Brain microvascular endothelial cell (primary cell): ENCODE results near the gene RIC8B.
"Not testable (repeated sequence)": the region's sequence is repeated elsewhere in the genome, so short reads cannot be mapped to it uniquely, and the experiment has no call there.

ENCODE experiments used
- DNase-seq: peaks from one replicate; pipeline ENCODE4 v3.0.0-alpha.2; 2020
- H3K27ac ChIP-seq: fragments of 250-450 bp; sonication (Bioruptor Pico); 2 replicates; pipeline ENCODE4 v1.5.1; 2020; ENCODE audit warnings: mild to moderate bottlenecking, moderate library complexity
- H3K27me3 ChIP-seq: fragments of 250-450 bp; sonication (Bioruptor Pico); replicated peaks from 2 replicates; pipeline ENCODE4 v1.5.1; 2020; ENCODE audit warnings: mild to moderate bottlenecking
- H3K36me3 ChIP-seq: fragments of 250-450 bp; sonication (Bioruptor Pico); replicated peaks from 2 replicates; pipeline ENCODE4 v1.5.1; 2020; ENCODE audit warnings: mild to moderate bottlenecking
- H3K4me3 ChIP-seq: 2 replicates; pipeline ENCODE4 v1.5.1; 2011; ENCODE audit warnings: low read depth, mild to moderate bottlenecking, control low read depth, low read length, moderate library complexity
- CTCF ChIP-seq: IDR thresholded peaks from 2 replicates; pipeline ENCODE4 v1.5.1; 2011; ENCODE audit warnings: low read depth, mild to moderate bottlenecking, moderate library complexity, low read length, control low read depth, inconsistent platforms; ENCODE audit errors: missing control alignments
- in situ Hi-C: cut with HindIII; loops from 2 replicates; pipeline ENCODE4 v1.10.0; 2017; ENCODE audit warnings: low sequenced_read_pairs, low pct_ligation_motif_present

Gene RIC8B

GRCh38 chr12:106914796-106915634 lies 140.5 kb downstream of the RIC8B start:
- H3K27me3 ChIP-seq = no peaks in the 10 kb centered on the region
- no peak overlapping the region for H3K4me3 ChIP-seq
- no peak for TF ChIP-seq CTCF
- in situ Hi-C loops = loop anchor here (25.0 kb wide), 1 partner anchor 528 kb away; no protein-coding TSS in a partner anchor
- H3K27ac ChIP-seq = no peak overlapping the region
- DNase-seq = no peak
- no peaks in the 10 kb centered on the region for H3K36me3 ChIP-seq

GRCh38 chr12:106915635-106916026 lies 141.1 kb downstream of the RIC8B start:
- Histone ChIP-seq H3K4me3 (no peak overlapping the region), H3K27me3 (no peaks in the 10 kb centered on the region), H3K36me3 (no peaks in the 10 kb centered on the region), H3K27ac (no peak overlapping the region)
- no peak for TF ChIP-seq CTCF
- DNase-seq = no peak
- in situ Hi-C loops = loop anchor here (25.0 kb wide), 1 partner anchor 528 kb away; no protein-coding TSS in a partner anchor

GRCh38 chr12:106917503-106917902 lies 143.0 kb downstream of the RIC8B start:
- Histone ChIP-seq H3K27ac (no peak overlapping the region), H3K36me3 (no peaks in the 10 kb centered on the region), H3K4me3 (no peak overlapping the region), H3K27me3 (no peaks in the 10 kb centered on the region)
- no peak for DNase-seq
- no peak for TF ChIP-seq CTCF
- in situ Hi-C loops = loop anchor here (25.0 kb wide), 1 partner anchor 530 kb away; no protein-coding TSS in a partner anchor

GRCh38 chr12:106918746-106919145 lies 144.3 kb downstream of the RIC8B start:
- Histone ChIP-seq H3K27me3 (no peaks in the 10 kb centered on the region), H3K36me3 (no peaks in the 10 kb centered on the region), H3K27ac (no peak overlapping the region), H3K4me3 (no peak overlapping the region)
- in situ Hi-C loops = loop anchor here (25.0 kb wide), 1 partner anchor 531 kb away; no protein-coding TSS in a partner anchor
- peak; percentile 72 for TF ChIP-seq CTCF
- peak; percentile 13 for DNase-seq

GRCh38 chr12:106919910-106920544 lies 145.5 kb downstream of the RIC8B start:
- Histone ChIP-seq H3K4me3 (no peak overlapping the region), H3K27ac (no peak overlapping the region), H3K36me3 (no peaks in the 10 kb centered on the region), H3K27me3 (no peaks in the 10 kb centered on the region)
- peak; percentile 62 for TF ChIP-seq CTCF
- peak; percentile 30 for DNase-seq
- in situ Hi-C loops = loop anchor here (25.0 kb wide), 1 partner anchor 533 kb away; no protein-coding TSS in a partner anchor

- in situ Hi-C loops = loop anchor here (25.0 kb wide), 1 partner anchor 535 kb away; no protein-coding TSS in a partner anchor
- H3K36me3 ChIP-seq, H3K27me3 ChIP-seq, H3K27ac ChIP-seq, H3K4me3 ChIP-seq, DNase-seq: not testable (repeated sequence)
Measured at GRCh38 chr12:106921976-106922375, 147.5 kb downstream of the RIC8B start.

- DNase-seq, H3K36me3 ChIP-seq, H3K27me3 ChIP-seq, H3K4me3 ChIP-seq, H3K27ac ChIP-seq: not testable (repeated sequence)
- in situ Hi-C loops = loop anchor here (25.0 kb wide), 1 partner anchor 536 kb away; no protein-coding TSS in a partner anchor
Measured at GRCh38 chr12:106923594-106923993, 149.1 kb downstream of the RIC8B start.
